ENCODE data around the gene FAM76B.
A peak's percentile ranks its signal among the peaks of the same experiment; 100 is the strongest.
"Not testable (repeated sequence)": the region's sequence is repeated elsewhere in the genome, so short reads cannot be mapped to it uniquely, and the experiment has no call there.

The FAM76B gene

GRCh38 chr11:95789506-95790122 is at the start of gene FAM76B:
Gene FAM76B, minus strand, starts transcription at chr11:95789782. Its CDS starts 304 bp downstream, at chr11:95789478.
- DNase-seq (ENCODE audit: low read depth in 2 of 2): peak; percentile 93 to 97

GRCh38 chr11:95835768-95836488 is 46.3 kb upstream of the FAM76B start:
- DNase-seq (ENCODE audit: low read depth in 2 of 2): peak; percentile 18 to 41

GRCh38 chr11:95835351-95835750 is 45.8 kb upstream of the FAM76B start:
- DNase-seq (ENCODE audit: low read depth in 2 of 2): no peak

GRCh38 chr11:95833378-95833777 is 43.8 kb upstream of the FAM76B start:
- DNase-seq (ENCODE audit: low read depth in 2 of 2): no peak

GRCh38 chr11:95832763-95833162 is 43.2 kb upstream of the FAM76B start:
- DNase-seq (ENCODE audit: low read depth in 2 of 2): no peak

GRCh38 chr11:95831198-95831883 is 41.8 kb upstream of the FAM76B start:
- no peak for DNase-seq (ENCODE audit: low read depth in 2 of 2)

GRCh38 chr11:95829580-95830259 is 40.1 kb upstream of the FAM76B start:
- DNase-seq (ENCODE audit: low read depth in 2 of 2): no peak

- no peak for DNase-seq (ENCODE audit: low read depth in 2 of 2)
Measured at GRCh38 chr11:95827696-95828095, 38.1 kb upstream of the FAM76B start.

- DNase-seq (ENCODE audit: low read depth in 2 of 2): no peak
Measured at GRCh38 chr11:95821640-95822039, 32.1 kb upstream of the FAM76B start.

- no peak for DNase-seq (ENCODE audit: low read depth in 2 of 2)
Measured at GRCh38 chr11:95816037-95816436, 26.5 kb upstream of the FAM76B start.

- DNase-seq (ENCODE audit: low read depth in 2 of 2): not testable (repeated sequence)
Measured at GRCh38 chr11:95811052-95811451, 21.5 kb upstream of the FAM76B start.

GRCh38 chr11:95806464-95806863 is 16.9 kb upstream of the FAM76B start:
- DNase-seq (ENCODE audit: low read depth in 2 of 2): not testable (repeated sequence)

GRCh38 chr11:95805869-95806268 is 16.3 kb upstream of the FAM76B start:
- DNase-seq (ENCODE audit: low read depth in 2 of 2): no peak

GRCh38 chr11:95803973-95804372 is 14.4 kb upstream of the FAM76B start:
- DNase-seq (ENCODE audit: low read depth in 2 of 2): no peak

- DNase-seq (ENCODE audit: low read depth in 2 of 2): no peak
Measured at GRCh38 chr11:95802806-95803205, 13.2 kb upstream of the FAM76B start.

GRCh38 chr11:95800438-95800837 is 10.9 kb upstream of the FAM76B start:
- no peak for DNase-seq (ENCODE audit: low read depth in 2 of 2)

- no peak for DNase-seq (ENCODE audit: low read depth in 2 of 2)
Measured at GRCh38 chr11:95799546-95799945, 10.0 kb upstream of the FAM76B start.

- DNase-seq (ENCODE audit: low read depth in 2 of 2): no peak
Measured at GRCh38 chr11:95796501-95796900, 6.9 kb upstream of the FAM76B start.

GRCh38 chr11:95795627-95796295 is 6.2 kb upstream of the FAM76B start:
- no peak for DNase-seq (ENCODE audit: low read depth in 2 of 2)

- no peak for DNase-seq (ENCODE audit: low read depth in 2 of 2)
Measured at GRCh38 chr11:95794086-95794485, 4.5 kb upstream of the FAM76B start.

- DNase-seq (ENCODE audit: low read depth in 2 of 2): no peak
Measured at GRCh38 chr11:95793116-95793515, 3.5 kb upstream of the FAM76B start.

- no peak for DNase-seq (ENCODE audit: low read depth in 2 of 2)
Measured at GRCh38 chr11:95792700-95793099, 3.1 kb upstream of the FAM76B start.

All from stimulated activated CD8-positive, alpha-beta memory T cell treated with anti-CD3 and anti-CD28 coated beads, Interleukin-7, amount 100 ng/mL, for 4 hours (primary cell).